Measurements from ENCODE around the gene ASTN2.

GRCh38 chr9:117415358-117415914 lies 579 bp upstream of the ASTN2 start:
- TF ChIP-seq EZH2 (IDR thresholded peaks at IDR 0.05; ENCODE audit: borderline replicate concordance, low read length) (peak; percentile 41), CTCF (conservative IDR thresholded peaks at IDR 0.05 in 1 of 2, IDR thresholded peaks at IDR 0.05 in 1 of 2; ENCODE audit: extremely low read depth in 1 of 2, insufficient read depth in 1 of 2, low read depth in 1 of 2, low read length in 2 of 2) (no peak)
